SK-MEL-5 (cell line): ENCODE results near the gene STBD1. TPM values are rescaled to one million over a fixed set of nuclear protein-coding genes. Genes with fewer than 3 reads are reported as not detected.
A peak's percentile ranks its signal among the peaks of the same experiment; 100 is the strongest.
"Not testable (repeated sequence)": the region's sequence is repeated elsewhere in the genome, so short reads cannot be mapped to it uniquely, and the experiment has no call there.

Source experiments
- DNase-seq: peaks from one replicate; pipeline ENCODE4 v3.0.0-alpha.2; 2016; ENCODE audit warnings: low read depth, low spot score
- in situ Hi-C: cut with HindIII; loops from 2 replicates; pipeline ENCODE4 v1.10.0; 2016; ENCODE audit warnings: low sequenced_read_pairs, high pct_unique_total_duplicates, low pct_unique_long_range_greater_than_20kb
- total RNA-seq: library from RNA; depleted of rRNA; stranded (reverse); fragments of >200 nt; shearing (Covaris generic); gene quantifications from 2 replicates; pipeline ENCODE4 v1.2.3, GENCODE V29; 2014

Gene STBD1
- total RNA-seq, 1 experiment from 2014 or later: 0.29 TPM

- in situ Hi-C loops: no loop called here
- no peak for DNase-seq
These were observed 25.8 kb upstream of the STBD1 start for GRCh38 chr4:76280488-76281441.

- DNase-seq, in situ Hi-C loops: not testable (repeated sequence)
These were observed 24.9 kb upstream of the STBD1 start for GRCh38 chr4:76281594-76281993.

- in situ Hi-C loops: no loop called here
- DNase-seq: no peak
These were observed 23.4 kb upstream of the STBD1 start for GRCh38 chr4:76282941-76283689.

- peak; percentile 9 for DNase-seq
- in situ Hi-C loops: no loop called here
These were observed 22.6 kb upstream of the STBD1 start for GRCh38 chr4:76283900-76284299.

- DNase-seq, in situ Hi-C loops: not testable (repeated sequence)
These were observed 18.7 kb upstream of the STBD1 start for GRCh38 chr4:76287811-76288210.

- in situ Hi-C loops: no loop called here
- DNase-seq: no peak
These were observed 13.8 kb upstream of the STBD1 start for GRCh38 chr4:76292730-76293129.

GRCh38 chr4:76293772-76294171, 12.8 kb upstream of the STBD1 start:
- no peak for DNase-seq
- in situ Hi-C loops: no loop called here

GRCh38 chr4:76296286-76296820, 10.2 kb upstream of the STBD1 start:
- DNase-seq: no peak
- in situ Hi-C loops: no loop called here

- in situ Hi-C loops: no loop called here
- DNase-seq: no peak
These were observed 8.3 kb upstream of the STBD1 start for GRCh38 chr4:76298227-76298626.

GRCh38 chr4:76300012-76300411, 6.5 kb upstream of the STBD1 start:
- no peak for DNase-seq
- in situ Hi-C loops: no loop called here

- DNase-seq: peak; percentile 27
- in situ Hi-C loops: no loop called here
These were observed 5.3 kb upstream of the STBD1 start for GRCh38 chr4:76301068-76301774.

- no peak for DNase-seq
- in situ Hi-C loops: no loop called here
These were observed 4.8 kb upstream of the STBD1 start for GRCh38 chr4:76301775-76302162.

GRCh38 chr4:76302826-76303438, 3.6 kb upstream of the STBD1 start:
- in situ Hi-C loops: no loop called here
- no peak for DNase-seq

- in situ Hi-C loops: no loop called here
- no peak for DNase-seq
These were observed 1.4 kb upstream of the STBD1 start for GRCh38 chr4:76305033-76305687.

- DNase-seq: no peak
- in situ Hi-C loops: no loop called here
These were observed 538 bp downstream of the STBD1 start for GRCh38 chr4:76306882-76307659.

- DNase-seq: no peak
- in situ Hi-C loops: no loop called here
These were observed 1.1 kb downstream of the STBD1 start for GRCh38 chr4:76307660-76308014.
